DND-41 (cell line): ENCODE data around the gene ITGB3BP.

ENCODE experiments used
- ATAC-seq: fragments of 200-7000 bp; cut with Tn5 transposase; 3 replicates; pipeline ENCODE4 v1.9.1; 2021; ENCODE audit warnings: low read depth; ENCODE audit not compliant: insufficient read depth
- DNase-seq: peaks from one replicate; pipeline ENCODE4 v3.0.0-alpha.2; 2020
- H2AFZ ChIP-seq: 2 replicates; pipeline ENCODE4 v1.6.0; 2012; ENCODE audit warnings: low read depth, low read length
- H3K27ac ChIP-seq: 2 replicates; pipeline ENCODE4 v1.5.1; 2012; ENCODE audit warnings: low read length, inconsistent platforms
- H3K27me3 ChIP-seq: fragments of 200-600 bp; sonication (generic); 2 replicates; pipeline ENCODE4 v1.6.0; 2012; ENCODE audit warnings: low read length, mild to moderate bottlenecking, inconsistent platforms; ENCODE audit not compliant: insufficient read depth, poor library complexity
- H3K36me3 ChIP-seq: 2 replicates; pipeline ENCODE4 v1.5.1; 2012; ENCODE audit warnings: low read length, inconsistent platforms; ENCODE audit not compliant: insufficient read depth
- H3K4me1 ChIP-seq: 2 replicates; pipeline ENCODE4 v1.5.1; 2012; ENCODE audit warnings: mild to moderate bottlenecking, low read length; ENCODE audit not compliant: insufficient read depth
- H3K4me2 ChIP-seq: 2 replicates; pipeline ENCODE4 v1.6.0; 2012; ENCODE audit warnings: mild to moderate bottlenecking, moderate library complexity, low read length, inconsistent platforms; ENCODE audit not compliant: insufficient read depth
- H3K4me3 ChIP-seq, 2 experiments: fragments of 200-600 bp in 1 of 2; shearing (Covaris generic) in 1 of 2; 2 replicates each; pipeline ENCODE4 v1.5.1; 2012 to 2016; ENCODE audit warnings: inconsistent platforms in 2 of 2, low read length in 2 of 2, mild to moderate bottlenecking in 2 of 2, low read depth in 1 of 2, moderate library complexity in 1 of 2
- H3K79me2 ChIP-seq: 2 replicates; pipeline ENCODE4 v1.6.0; 2012; ENCODE audit warnings: low read length, inconsistent platforms; ENCODE audit not compliant: insufficient read depth
- H3K9ac ChIP-seq: 2 replicates; pipeline ENCODE4 v1.6.0; 2012; ENCODE audit warnings: low read depth, mild to moderate bottlenecking, inconsistent platforms, low read length, moderate library complexity
- H3K9me3 ChIP-seq: 2 replicates; pipeline ENCODE4 v1.5.1; 2012; ENCODE audit warnings: low read length, moderate library complexity, mild to moderate bottlenecking, inconsistent platforms; ENCODE audit not compliant: insufficient read depth, severe bottlenecking
- H4K20me1 ChIP-seq: 2 replicates; pipeline ENCODE4 v1.6.0; 2012; ENCODE audit warnings: low read length; ENCODE audit not compliant: insufficient read depth
- EZH2 ChIP-seq: IDR thresholded peaks from 3 replicates; pipeline ENCODE4 v1.6.1; 2012; ENCODE audit warnings: borderline replicate concordance, low read depth, mild to moderate bottlenecking, moderate library complexity, low read length, inconsistent platforms; ENCODE audit not compliant: severe bottlenecking
- TF ChIP-seq, protein P1 (sequence below): IDR thresholded peaks from 2 replicates; pipeline ENCODE4 v1.5.1; 2012; ENCODE audit warnings: borderline replicate concordance, low read length, moderate library complexity, mild to moderate bottlenecking; ENCODE audit not compliant: poor library complexity, severe bottlenecking; ENCODE audit errors: extremely low read depth

ITGB3BP gene

DNA sequence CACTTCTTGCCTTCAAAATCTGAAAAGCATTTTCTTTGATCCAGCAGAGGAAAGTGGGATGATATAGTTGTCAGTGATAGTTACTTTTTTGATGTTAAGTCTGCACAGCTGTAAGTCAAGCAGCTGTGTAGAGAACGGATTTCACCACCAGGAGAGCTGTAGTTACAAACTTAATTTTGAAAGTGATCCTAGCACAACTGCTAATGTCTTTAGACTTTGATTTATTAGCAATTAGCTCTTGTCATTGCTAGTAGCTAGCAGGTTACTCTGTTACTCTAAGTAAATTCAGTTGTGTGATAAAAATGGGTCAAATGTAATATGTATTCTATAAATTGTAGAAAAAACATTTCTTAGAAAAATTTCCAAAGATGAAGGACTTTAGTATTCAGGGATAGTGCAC, 109.6 kb downstream of the ITGB3BP start:
- DNase-seq (no peak), ATAC-seq (no peak)
- no peak overlapping the region for H3K27ac ChIP-seq
- no peaks in the 10 kb centered on the region for H3K4me1 ChIP-seq
- H3K4me3 ChIP-seq, result no peak overlapping the region
- H2AFZ ChIP-seq, result no peak overlapping the region
- no peak overlapping the region for H3K4me2 ChIP-seq
- H3K27me3 ChIP-seq, result no peaks in the 10 kb centered on the region
- no peak overlapping the region for H3K9ac ChIP-seq
- H3K36me3 ChIP-seq, result peaks cover 42% of the 10 kb centered on the region; the same call in 1 of the 2 replicates
- TF ChIP-seq, protein P1, sequence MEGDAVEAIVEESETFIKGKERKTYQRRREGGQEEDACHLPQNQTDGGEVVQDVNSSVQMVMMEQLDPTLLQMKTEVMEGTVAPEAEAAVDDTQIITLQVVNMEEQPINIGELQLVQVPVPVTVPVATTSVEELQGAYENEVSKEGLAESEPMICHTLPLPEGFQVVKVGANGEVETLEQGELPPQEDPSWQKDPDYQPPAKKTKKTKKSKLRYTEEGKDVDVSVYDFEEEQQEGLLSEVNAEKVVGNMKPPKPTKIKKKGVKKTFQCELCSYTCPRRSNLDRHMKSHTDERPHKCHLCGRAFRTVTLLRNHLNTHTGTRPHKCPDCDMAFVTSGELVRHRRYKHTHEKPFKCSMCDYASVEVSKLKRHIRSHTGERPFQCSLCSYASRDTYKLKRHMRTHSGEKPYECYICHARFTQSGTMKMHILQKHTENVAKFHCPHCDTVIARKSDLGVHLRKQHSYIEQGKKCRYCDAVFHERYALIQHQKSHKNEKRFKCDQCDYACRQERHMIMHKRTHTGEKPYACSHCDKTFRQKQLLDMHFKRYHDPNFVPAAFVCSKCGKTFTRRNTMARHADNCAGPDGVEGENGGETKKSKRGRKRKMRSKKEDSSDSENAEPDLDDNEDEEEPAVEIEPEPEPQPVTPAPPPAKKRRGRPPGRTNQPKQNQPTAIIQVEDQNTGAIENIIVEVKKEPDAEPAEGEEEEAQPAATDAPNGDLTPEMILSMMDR, result no peak
- TF ChIP-seq EZH2, result no peak
- H3K9me3 ChIP-seq, result no peaks in the 10 kb centered on the region
- H4K20me1 ChIP-seq, result no peaks in the 10 kb centered on the region
- H3K79me2 ChIP-seq, result no peaks in the 10 kb centered on the region

DNA sequence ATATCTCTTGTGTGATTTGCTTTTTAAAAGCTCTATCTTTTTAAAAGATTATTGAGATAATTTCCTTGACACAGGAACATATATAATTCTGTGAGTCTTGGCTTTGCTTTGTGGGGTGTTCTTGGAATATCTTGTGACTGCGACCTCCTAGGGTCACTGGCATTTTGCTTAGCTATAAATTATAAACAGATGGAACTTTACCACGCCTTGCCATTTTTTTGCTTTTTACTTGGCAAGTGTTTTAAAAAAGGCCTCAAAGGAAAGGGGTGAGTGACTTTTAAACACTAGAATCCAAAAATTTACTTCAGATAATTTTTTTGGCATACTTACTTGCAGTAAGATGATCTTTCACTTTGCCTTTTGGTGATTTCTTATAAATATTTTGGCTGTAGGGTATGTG, 112.0 kb downstream of the ITGB3BP start:
- ATAC-seq, result no peak
- H3K79me2 ChIP-seq, result no peaks in the 10 kb centered on the region
- no peaks in the 10 kb centered on the region for H4K20me1 ChIP-seq
- peaks cover 47% of the 10 kb centered on the region; the same call in 1 of the 2 replicates for H3K36me3 ChIP-seq
- no peaks in the 10 kb centered on the region for H3K9me3 ChIP-seq
- DNase-seq, result no peak
- H3K4me1 ChIP-seq, result no peaks in the 10 kb centered on the region
- H3K27me3 ChIP-seq, result no peaks in the 10 kb centered on the region
- H3K27ac ChIP-seq, result no peak overlapping the region
- H3K4me3 ChIP-seq, result no peak overlapping the region
- H3K4me2 ChIP-seq, result no peak overlapping the region
- no peak overlapping the region for H3K9ac ChIP-seq
- H2AFZ ChIP-seq, result no peak overlapping the region
- no peak for TF ChIP-seq EZH2
- TF ChIP-seq, protein P1, result no peak

DNA sequence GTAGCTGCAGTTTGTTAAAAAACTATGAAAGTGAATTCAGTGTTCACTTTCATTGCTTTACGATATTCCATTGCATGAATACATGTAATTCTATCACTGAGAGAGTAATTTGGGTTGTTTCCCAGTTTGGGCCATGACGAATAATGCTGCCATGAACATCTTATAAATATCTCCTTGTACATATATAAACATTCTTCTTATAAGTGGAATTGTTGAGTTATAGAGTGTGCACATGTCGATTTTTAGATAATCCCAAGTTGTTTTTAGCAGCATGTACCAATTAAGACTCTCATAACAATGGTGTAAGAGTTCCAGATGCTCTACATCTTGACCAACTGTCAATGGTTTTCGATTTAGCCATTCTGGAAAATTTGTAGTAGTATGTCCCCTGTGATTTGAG, 114.7 kb downstream of the ITGB3BP start:
- H3K4me2 ChIP-seq, result no peak overlapping the region
- no peak overlapping the region for H2AFZ ChIP-seq
- H3K36me3 ChIP-seq, result peaks cover 48% of the 10 kb centered on the region
- DNase-seq (no peak), ATAC-seq (no peak)
- no peaks in the 10 kb centered on the region for H4K20me1 ChIP-seq
- H3K9me3 ChIP-seq, result no peaks in the 10 kb centered on the region
- no peaks in the 10 kb centered on the region for H3K27me3 ChIP-seq
- H3K4me3 ChIP-seq, result no peak overlapping the region
- H3K79me2 ChIP-seq, result no peaks in the 10 kb centered on the region
- H3K9ac ChIP-seq, result no peak overlapping the region
- H3K4me1 ChIP-seq, result no peaks in the 10 kb centered on the region
- TF ChIP-seq, protein P1, result no peak
- no peak for TF ChIP-seq EZH2
- H3K27ac ChIP-seq, result no peak overlapping the region

DNA sequence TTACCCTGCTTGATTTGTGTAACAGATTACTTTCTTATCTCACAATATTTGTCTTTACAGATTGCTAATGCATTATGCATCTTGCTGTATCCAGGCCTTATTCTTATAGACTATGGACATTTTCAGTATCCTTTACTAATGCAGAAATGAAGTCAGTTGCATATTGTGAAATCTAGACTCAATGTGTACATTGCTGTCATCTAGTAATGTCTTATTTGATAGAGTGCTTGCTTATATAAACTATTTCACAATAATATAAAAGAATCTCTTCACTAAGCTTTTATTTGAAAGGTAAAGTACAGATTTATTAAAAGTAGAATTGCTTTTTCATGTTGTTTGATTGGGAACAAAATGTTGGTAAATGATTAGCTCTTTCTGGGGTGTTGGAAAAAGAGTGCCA, 116.0 kb downstream of the ITGB3BP start:
- no peaks in the 10 kb centered on the region for H3K27me3 ChIP-seq
- no peak overlapping the region for H3K4me2 ChIP-seq
- H4K20me1 ChIP-seq, result no peaks in the 10 kb centered on the region
- H3K4me1 ChIP-seq, result no peaks in the 10 kb centered on the region
- H3K27ac ChIP-seq, result no peak overlapping the region
- no peaks in the 10 kb centered on the region for H3K79me2 ChIP-seq
- no peak overlapping the region for H3K9ac ChIP-seq
- H2AFZ ChIP-seq, result no peak overlapping the region
- DNase-seq (no peak), ATAC-seq (no peak)
- no peaks in the 10 kb centered on the region for H3K9me3 ChIP-seq
- peaks cover 45% of the 10 kb centered on the region for H3K36me3 ChIP-seq
- H3K4me3 ChIP-seq, result no peak overlapping the region
- TF ChIP-seq, protein P1, result no peak
- no peak for TF ChIP-seq EZH2
